Psoas muscle (tissue), 8 donors: ENCODE measurements around the gene KCNH2. TPM values are rescaled to one million over a fixed set of nuclear protein-coding genes. Genes with fewer than 3 reads are reported as not detected.

Source experiments
- ATAC-seq, 4 donors: fragments of 200-7000 bp; cut with Tn5 transposase; one replicate each; pipeline ENCODE4 v1.9.1; 2020; ENCODE audit warnings: moderate library complexity in 3 of 4, mild to moderate bottlenecking in 2 of 4
- DNase-seq, 2 donors: peaks; one replicate each; pipeline ENCODE4 v3.0.0-alpha.2; 2020
- H3K27ac ChIP-seq: fragments of 200-600 bp; one replicate; pipeline ENCODE4 v1.8.0; 2022
- H3K27me3 ChIP-seq, 3 donors: fragments of 200-600 bp in 1 of 3; one replicate each; pipeline versions ENCODE4 v1.6.1 to v1.8.0; 2013 to 2022; ENCODE audit warnings: low read length in 2 of 3, mild to moderate bottlenecking in 2 of 3, moderate library complexity in 1 of 3; ENCODE audit not compliant: insufficient read depth in 3 of 3
- H3K36me3 ChIP-seq, 2 donors: fragments of 200-600 bp in 1 of 2; one replicate each; pipeline versions ENCODE4 v1.6.1 to v1.8.0; 2013 to 2022; ENCODE audit warnings: low read depth in 1 of 2, mild to moderate bottlenecking in 1 of 2, moderate library complexity in 1 of 2; ENCODE audit not compliant: insufficient read depth in 1 of 2
- H3K4me1 ChIP-seq: fragments of 200-600 bp; one replicate; pipeline ENCODE4 v1.8.0; 2022
- H3K4me3 ChIP-seq: fragments of 200-600 bp; one replicate; pipeline ENCODE4 v1.8.0; 2022; ENCODE audit warnings: mild to moderate bottlenecking
- H3K9me3 ChIP-seq: fragments of 200-600 bp; one replicate; pipeline ENCODE4 v1.8.0; 2022
- CTCF ChIP-seq: fragments of 200-600 bp; IDR thresholded peaks from one replicate; pipeline ENCODE4 v1.8.0; 2022; ENCODE audit warnings: antibody characterized with exemption
- WGBS, 3 donors: extraction: QIAGEN DNeasy Blood & Tissue Kit; methylation state at CpG; one replicate each; pipeline versions ENCODE4 v1.1.6 to v1.1.7; 2013; 5-methylcytosine and 5-hydroxymethylcytosine counted together
- intact Hi-C, 2 donors: fragments of 100-400 bp; cut with DNase I; formaldehyde crosslinking; loops; one replicate each; pipeline versions ENCODE4 v1.11.0 to v1.14.2; 2022
- polyA plus RNA-seq, 3 donors: library from polyadenylated mRNA; stranded (reverse); fragments of 200-250 nt; gene quantifications; one replicate each; pipeline ENCODE4 v1.2.3, GENCODE V29; 2013
- total RNA-seq, 4 donors: library from RNA; stranded (reverse); fragmentation: NEBNext Ultra II Directional in 2 of 4; extraction: Animal tissue kit (Norgen Biotek cat#: 25700) in 2 of 4; gene quantifications; one replicate each; pipeline versions ENCODE4 v1.2.1 to v1.2.4, GENCODE V29; 2021 to 2023
- donor health status: healthy with polysubstance abuse.
- donor health status: DM: no; HTN: no; CAD: no; lungs with moderate emphysema.
- donor health status: Bipolar disorder and iron deficiency.
- donor health status: healthy.
- donor health status: DM: yes; HTN: yes; CAD: no.
- donor health status: DM: no; HTN: no; CAD: no.
- donor health status: DM: no; HTN: no; CAD: no.
- donor health status: DM: yes; HTN: yes; CAD: no.

KCNH2 gene
- total and polyA plus RNA-seq, 7 donors = 0.18 to 0.48 (median 0.22) TPM

- ATAC-seq = no peak
- no peaks in the 10 kb centered on the region for H3K36me3 ChIP-seq
- H3K27me3 ChIP-seq = peaks cover 0 to 67% (median 21%) of the 10 kb centered on the region in 3 donors
- intact Hi-C loops = loop anchor here in 1 of 2 donors (5.0 kb wide), 1 partner anchor 101 kb away; no protein-coding TSS in a partner anchor
- no peak overlapping the region for H3K27ac ChIP-seq
- H3K4me3 ChIP-seq = no peak overlapping the region
- TF ChIP-seq CTCF = no peak
- 42 to 60% (median 58%) methylated on average over 1 of the region's 1 CpG for WGBS, 3 donors
- no peak for DNase-seq
- H3K9me3 ChIP-seq = no peaks in the 10 kb centered on the region
- no peaks in the 10 kb centered on the region for H3K4me1 ChIP-seq
Observed at GRCh38 chr7:151011097-151011409, 32.9 kb upstream of the KCNH2 start.

- whole genome bisulfite sequencing, 3 donors = 38 to 49% (median 43%) methylated on average over 14 to 18 of the region's 18 CpGs
- H3K4me1 ChIP-seq = no peaks in the 10 kb centered on the region
- no peaks in the 10 kb centered on the region for H3K36me3 ChIP-seq
- no peak overlapping the region for H3K4me3 ChIP-seq
- TF ChIP-seq CTCF = no peak
- intact Hi-C loops = loop anchor here in 1 of 2 donors (5.0 kb wide), 1 partner anchor 102 kb away; no protein-coding TSS in a partner anchor
- H3K27me3 ChIP-seq = peaks cover 0 to 62% (median 21%) of the 10 kb centered on the region in 3 donors
- ATAC-seq (no peak), DNase-seq (no peak)
- no peaks in the 10 kb centered on the region for H3K9me3 ChIP-seq
- H3K27ac ChIP-seq = no peak overlapping the region
Observed at GRCh38 chr7:151010307-151011096, 32.4 kb upstream of the KCNH2 start.

GRCh38 chr7:151010037-151010306 lies 31.9 kb upstream of the KCNH2 start:
- 46 to 47% (median 47%) methylated on average over 7 of the region's 7 CpGs for WGBS, 3 donors
- ATAC-seq = no peak
- TF ChIP-seq CTCF = no peak
- Histone ChIP-seq H3K4me3 (no peak overlapping the region), H3K27me3 (peaks cover 0 to 57% (median 21%) of the 10 kb centered on the region in 3 donors), H3K9me3 (no peaks in the 10 kb centered on the region), H3K4me1 (no peaks in the 10 kb centered on the region), H3K36me3 (no peaks in the 10 kb centered on the region), H3K27ac (no peak overlapping the region)
- DNase-seq = no peak
- intact Hi-C loops = loop anchor here in 1 of 2 donors (5.0 kb wide), 1 partner anchor 102 kb away; no protein-coding TSS in a partner anchor

- no peak overlapping the region for H3K4me3 ChIP-seq
- DNase-seq (no peak), ATAC-seq (no peak)
- no peak overlapping the region for H3K27ac ChIP-seq
- H3K27me3 ChIP-seq = peaks cover 0 to 53% (median 21%) of the 10 kb centered on the region in 3 donors
- no peak for TF ChIP-seq CTCF
- no peaks in the 10 kb centered on the region for H3K4me1 ChIP-seq
- H3K36me3 ChIP-seq = no peaks in the 10 kb centered on the region
- intact Hi-C loops = loop anchor here in 1 of 2 donors (5.0 kb wide), 1 partner anchor 103 kb away; no protein-coding TSS in a partner anchor
- 60 to 70% (median 63%) methylated on average over 17 to 22 of the region's 22 CpGs for WGBS, 3 donors
- H3K9me3 ChIP-seq = no peaks in the 10 kb centered on the region
Observed at GRCh38 chr7:151009327-151010036, 31.4 kb upstream of the KCNH2 start.
